ENCODE measurements around the gene DNAH3.

- TF ChIP-seq FOXS1 (CRISPR knock-in tag; IDR thresholded peaks at IDR 0.05) (no peak), POLR2A (IDR thresholded peaks at IDR 0.05; ENCODE audit: low read length) (no peak), MAX (IDR thresholded peaks at IDR 0.05) (0 out of 2 replicates have a peak, but pooled peaks have one; percentile 16), BCL3 (IDR thresholded peaks at IDR 0.05) (no peak), KDM5A (IDR thresholded peaks at IDR 0.05) (no peak), TFCP2L1 (CRISPR knock-in tag; IDR thresholded peaks at IDR 0.05) (no peak)
- TF ChIP-seq, protein P1, sequence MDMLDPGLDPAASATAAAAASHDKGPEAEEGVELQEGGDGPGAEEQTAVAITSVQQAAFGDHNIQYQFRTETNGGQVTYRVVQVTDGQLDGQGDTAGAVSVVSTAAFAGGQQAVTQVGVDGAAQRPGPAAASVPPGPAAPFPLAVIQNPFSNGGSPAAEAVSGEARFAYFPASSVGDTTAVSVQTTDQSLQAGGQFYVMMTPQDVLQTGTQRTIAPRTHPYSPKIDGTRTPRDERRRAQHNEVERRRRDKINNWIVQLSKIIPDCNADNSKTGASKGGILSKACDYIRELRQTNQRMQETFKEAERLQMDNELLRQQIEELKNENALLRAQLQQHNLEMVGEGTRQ (IDR thresholded peaks at IDR 0.05): no peak
- TF ChIP-seq, protein P2, sequence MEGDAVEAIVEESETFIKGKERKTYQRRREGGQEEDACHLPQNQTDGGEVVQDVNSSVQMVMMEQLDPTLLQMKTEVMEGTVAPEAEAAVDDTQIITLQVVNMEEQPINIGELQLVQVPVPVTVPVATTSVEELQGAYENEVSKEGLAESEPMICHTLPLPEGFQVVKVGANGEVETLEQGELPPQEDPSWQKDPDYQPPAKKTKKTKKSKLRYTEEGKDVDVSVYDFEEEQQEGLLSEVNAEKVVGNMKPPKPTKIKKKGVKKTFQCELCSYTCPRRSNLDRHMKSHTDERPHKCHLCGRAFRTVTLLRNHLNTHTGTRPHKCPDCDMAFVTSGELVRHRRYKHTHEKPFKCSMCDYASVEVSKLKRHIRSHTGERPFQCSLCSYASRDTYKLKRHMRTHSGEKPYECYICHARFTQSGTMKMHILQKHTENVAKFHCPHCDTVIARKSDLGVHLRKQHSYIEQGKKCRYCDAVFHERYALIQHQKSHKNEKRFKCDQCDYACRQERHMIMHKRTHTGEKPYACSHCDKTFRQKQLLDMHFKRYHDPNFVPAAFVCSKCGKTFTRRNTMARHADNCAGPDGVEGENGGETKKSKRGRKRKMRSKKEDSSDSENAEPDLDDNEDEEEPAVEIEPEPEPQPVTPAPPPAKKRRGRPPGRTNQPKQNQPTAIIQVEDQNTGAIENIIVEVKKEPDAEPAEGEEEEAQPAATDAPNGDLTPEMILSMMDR (IDR thresholded peaks at IDR 0.05): no peak
Measured at GRCh38 chr16:21100447-21100846, 50.2 kb downstream of the DNAH3 start.
